Bronchial epithelial cell (primary cell): Measurements from ENCODE around the gene KLHDC4. TPM values are rescaled to one million over a fixed set of nuclear protein-coding genes. Genes with fewer than 3 reads are reported as not detected.

Experiments used
- DNase-seq: peaks from one replicate; pipeline ENCODE4 v3.0.0-alpha.2; 2010; ENCODE audit warnings: low read depth
- FAIRE-seq: peaks from 2 replicates; lab custom pipeline; 2011; peaks lifted over from hg19 to GRCh38; lab: Jason Lieb, UNC
- H3K27me3 ChIP-seq: 2 replicates; pipeline ENCODE4 v1.5.1; 2011; ENCODE audit warnings: low read length; ENCODE audit not compliant: control insufficient read depth, insufficient read depth
- H3K36me3 ChIP-seq: 2 replicates; pipeline ENCODE4 v1.5.1; 2011; ENCODE audit warnings: low read length; ENCODE audit not compliant: control insufficient read depth, insufficient read depth
- H3K4me3 ChIP-seq: 2 replicates; pipeline ENCODE4 v1.5.1; 2011; ENCODE audit warnings: mild to moderate bottlenecking, low read depth, low read length, control low read depth
- total RNA-seq: library from RNA; depleted of rRNA; stranded (reverse); fragments of >200 nt; gene quantifications from 2 replicates; pipeline ENCODE4 v1.2.1, GENCODE V29; 2014
- TF ChIP-seq, protein P1 (sequence below): IDR thresholded peaks from 2 replicates; pipeline ENCODE4 v1.5.1; 2011; ENCODE audit warnings: mild to moderate bottlenecking, moderate library complexity, low read length, control low read depth, inconsistent platforms; ENCODE audit not compliant: insufficient read depth, severe bottlenecking

The KLHDC4 gene
- total RNA-seq, 1 donor from 2014 or later: 30.8 TPM

DNA sequence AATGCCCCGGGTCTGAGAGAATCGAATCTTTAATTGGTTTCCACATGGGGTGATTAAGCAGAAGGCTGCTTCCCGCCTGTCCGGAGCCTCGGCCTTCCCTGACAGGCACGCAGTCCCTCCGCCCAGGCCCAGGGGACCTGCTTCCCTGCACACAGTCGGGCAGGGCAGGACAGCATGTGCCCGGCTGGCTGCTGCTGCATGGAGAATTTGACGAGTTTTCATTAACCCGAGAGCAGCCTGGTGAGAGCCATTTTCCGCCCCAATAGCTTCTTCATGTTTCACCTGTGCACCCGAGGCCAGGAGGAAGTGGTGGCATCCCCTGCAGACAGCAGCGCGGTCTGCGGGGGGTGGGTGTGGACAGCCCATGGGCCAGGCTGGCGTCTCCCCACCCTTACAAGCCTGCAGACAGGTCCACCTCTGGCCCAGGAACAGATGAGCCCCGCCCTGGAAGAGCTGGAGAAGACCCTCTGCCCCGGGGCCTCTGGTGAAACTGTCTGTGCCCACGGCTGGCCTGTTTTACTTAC is 67.0 kb downstream of the KLHDC4 start:
- H3K4me3 ChIP-seq: no peak overlapping the region
- TF ChIP-seq, protein P1, sequence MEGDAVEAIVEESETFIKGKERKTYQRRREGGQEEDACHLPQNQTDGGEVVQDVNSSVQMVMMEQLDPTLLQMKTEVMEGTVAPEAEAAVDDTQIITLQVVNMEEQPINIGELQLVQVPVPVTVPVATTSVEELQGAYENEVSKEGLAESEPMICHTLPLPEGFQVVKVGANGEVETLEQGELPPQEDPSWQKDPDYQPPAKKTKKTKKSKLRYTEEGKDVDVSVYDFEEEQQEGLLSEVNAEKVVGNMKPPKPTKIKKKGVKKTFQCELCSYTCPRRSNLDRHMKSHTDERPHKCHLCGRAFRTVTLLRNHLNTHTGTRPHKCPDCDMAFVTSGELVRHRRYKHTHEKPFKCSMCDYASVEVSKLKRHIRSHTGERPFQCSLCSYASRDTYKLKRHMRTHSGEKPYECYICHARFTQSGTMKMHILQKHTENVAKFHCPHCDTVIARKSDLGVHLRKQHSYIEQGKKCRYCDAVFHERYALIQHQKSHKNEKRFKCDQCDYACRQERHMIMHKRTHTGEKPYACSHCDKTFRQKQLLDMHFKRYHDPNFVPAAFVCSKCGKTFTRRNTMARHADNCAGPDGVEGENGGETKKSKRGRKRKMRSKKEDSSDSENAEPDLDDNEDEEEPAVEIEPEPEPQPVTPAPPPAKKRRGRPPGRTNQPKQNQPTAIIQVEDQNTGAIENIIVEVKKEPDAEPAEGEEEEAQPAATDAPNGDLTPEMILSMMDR: no peak
- FAIRE-seq (no peak), DNase-seq (no peak)
- H3K36me3 ChIP-seq: peaks cover 12% of the 10 kb centered on the region
- no peaks in the 10 kb centered on the region for H3K27me3 ChIP-seq

DNA sequence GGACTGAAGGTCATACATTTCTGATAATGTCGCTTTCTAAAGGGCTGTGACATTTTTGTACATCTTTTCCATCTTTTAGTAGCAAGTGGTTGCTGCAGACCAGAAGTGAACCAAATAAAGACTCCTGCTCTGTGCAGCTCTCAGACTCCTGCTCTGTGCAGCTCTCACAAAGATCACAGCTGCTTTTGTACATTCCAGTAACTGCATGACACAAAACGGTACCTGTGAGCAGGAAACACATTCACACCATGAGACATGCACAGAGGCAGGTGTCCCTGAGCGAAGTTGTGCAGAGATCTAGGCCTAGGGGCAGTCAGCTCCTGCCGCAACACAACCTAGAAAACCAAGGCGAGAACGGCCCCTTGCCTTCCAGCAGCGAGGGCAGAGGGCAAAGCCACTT is 67.5 kb downstream of the KLHDC4 start:
- TF ChIP-seq, protein P1: no peak

DNA sequence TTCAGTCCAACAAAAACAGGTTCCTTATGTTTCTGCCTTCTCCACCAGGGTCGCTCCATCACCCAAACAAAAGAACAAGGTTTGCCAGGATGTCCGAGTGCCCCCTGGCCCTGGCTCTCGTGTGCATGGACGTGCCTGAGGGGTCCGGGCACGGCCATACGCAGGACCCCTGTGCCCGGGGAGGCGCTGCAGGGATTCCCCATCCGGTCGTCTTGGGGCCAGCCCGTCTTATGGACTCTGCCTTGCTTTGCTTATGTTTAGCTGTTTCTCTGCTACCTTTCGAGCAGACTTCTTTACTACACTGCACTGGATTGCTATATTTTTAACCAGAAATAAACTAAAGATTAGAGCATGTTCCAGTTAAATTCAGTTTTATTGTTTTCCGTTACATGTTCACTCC is 68.0 kb downstream of the KLHDC4 start:
- H3K36me3 ChIP-seq: peaks cover 10% of the 10 kb centered on the region

More for the DNA sequence above, 67.5 kb downstream of the KLHDC4 start:
- no peak for FAIRE-seq
- Histone ChIP-seq H3K4me3 (no peak overlapping the region), H3K36me3 (peaks cover 11% of the 10 kb centered on the region), H3K27me3 (no peaks in the 10 kb centered on the region)
- no peak for DNase-seq

DNA sequence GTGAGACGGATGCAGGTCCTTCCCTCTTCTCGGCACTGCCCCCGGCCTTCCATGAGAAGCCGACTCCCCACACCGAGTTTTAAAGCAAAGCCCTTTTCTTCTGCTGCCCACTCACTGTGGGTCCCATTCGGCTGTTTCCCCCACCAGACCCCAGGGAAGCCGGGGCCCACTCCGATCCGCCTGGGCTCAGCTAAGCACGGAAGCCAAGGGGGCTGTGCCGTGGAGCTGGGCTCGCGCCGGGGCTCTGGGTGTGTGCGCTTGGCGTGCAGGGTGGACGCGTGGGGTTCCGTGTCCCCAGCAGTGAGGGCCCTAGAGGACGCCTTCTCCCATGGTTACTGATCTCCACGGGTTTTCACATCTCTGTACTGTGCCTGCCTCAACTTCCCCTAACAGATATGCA is 68.5 kb downstream of the KLHDC4 start:
- peaks cover 8% of the 10 kb centered on the region for H3K36me3 ChIP-seq
- H3K27me3 ChIP-seq: no peaks in the 10 kb centered on the region
- no peak for FAIRE-seq
- TF ChIP-seq, protein P1: no peak
- DNase-seq: no peak
- H3K4me3 ChIP-seq: no peak overlapping the region

More for the DNA sequence above, 68.0 kb downstream of the KLHDC4 start:
- TF ChIP-seq, protein P1: no peak
- no peak for DNase-seq
- Histone ChIP-seq H3K27me3 (no peaks in the 10 kb centered on the region), H3K4me3 (no peak overlapping the region)
- FAIRE-seq: no peak

DNA sequence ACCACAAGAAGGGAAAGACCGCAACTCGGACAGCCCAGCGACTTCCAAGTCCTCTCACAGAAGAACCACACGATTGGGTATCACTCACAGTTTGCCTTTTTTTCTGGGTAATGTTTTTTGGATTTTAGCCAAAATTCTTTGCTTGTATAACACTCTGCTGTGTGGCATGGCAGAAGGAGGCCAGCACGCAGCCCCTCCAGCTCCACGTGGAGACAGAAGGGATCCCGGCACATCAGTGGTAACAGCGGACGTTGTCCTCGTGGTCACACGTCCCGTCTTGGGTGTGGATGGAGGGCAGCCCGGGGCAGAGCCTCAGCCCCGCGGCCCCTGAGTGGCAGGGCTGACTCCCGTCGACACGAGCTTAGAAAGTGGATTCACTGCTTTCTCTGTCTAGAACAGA is 69.1 kb downstream of the KLHDC4 start:
- H3K4me3 ChIP-seq: no peak overlapping the region
- peaks cover 3% of the 10 kb centered on the region for H3K36me3 ChIP-seq
- DNase-seq: no peak
- H3K27me3 ChIP-seq: no peaks in the 10 kb centered on the region
- TF ChIP-seq, protein P1: no peak
- no peak for FAIRE-seq

DNA sequence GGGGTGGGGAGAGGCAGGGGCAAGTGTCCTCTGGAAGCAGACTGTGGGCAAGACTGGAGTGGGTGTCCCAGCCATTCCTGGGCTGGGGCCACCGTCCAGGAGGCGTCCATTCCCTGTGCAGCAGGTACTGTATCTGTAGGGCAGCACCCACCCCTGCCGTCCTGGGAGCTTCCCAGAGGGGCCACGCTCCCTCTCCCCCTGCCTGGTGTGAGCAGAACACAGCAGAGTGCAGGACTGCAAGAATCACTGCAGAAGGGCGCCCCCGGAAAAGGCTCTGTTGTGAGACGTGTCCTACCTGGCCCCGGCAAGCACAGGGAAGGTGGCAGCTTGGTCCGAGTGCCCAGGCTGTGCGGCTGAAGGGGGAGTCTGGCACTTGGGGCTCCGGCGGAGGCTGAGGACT is 70.3 kb downstream of the KLHDC4 start:
- no peak overlapping the region for H3K4me3 ChIP-seq
- DNase-seq (no peak), FAIRE-seq (no peak)
- TF ChIP-seq, protein P1: no peak
- no peaks in the 10 kb centered on the region for H3K27me3 ChIP-seq
- H3K36me3 ChIP-seq: peaks cover 3% of the 10 kb centered on the region
